ENCODE results near the gene CAPN15. TPM values are rescaled to one million over a fixed set of nuclear protein-coding genes. Genes with fewer than 3 reads are reported as not detected.

The CAPN15 gene
- total and polyA plus RNA-seq, 8 donors: 25.4 to 75.7 (median 40.3) TPM

DNA sequence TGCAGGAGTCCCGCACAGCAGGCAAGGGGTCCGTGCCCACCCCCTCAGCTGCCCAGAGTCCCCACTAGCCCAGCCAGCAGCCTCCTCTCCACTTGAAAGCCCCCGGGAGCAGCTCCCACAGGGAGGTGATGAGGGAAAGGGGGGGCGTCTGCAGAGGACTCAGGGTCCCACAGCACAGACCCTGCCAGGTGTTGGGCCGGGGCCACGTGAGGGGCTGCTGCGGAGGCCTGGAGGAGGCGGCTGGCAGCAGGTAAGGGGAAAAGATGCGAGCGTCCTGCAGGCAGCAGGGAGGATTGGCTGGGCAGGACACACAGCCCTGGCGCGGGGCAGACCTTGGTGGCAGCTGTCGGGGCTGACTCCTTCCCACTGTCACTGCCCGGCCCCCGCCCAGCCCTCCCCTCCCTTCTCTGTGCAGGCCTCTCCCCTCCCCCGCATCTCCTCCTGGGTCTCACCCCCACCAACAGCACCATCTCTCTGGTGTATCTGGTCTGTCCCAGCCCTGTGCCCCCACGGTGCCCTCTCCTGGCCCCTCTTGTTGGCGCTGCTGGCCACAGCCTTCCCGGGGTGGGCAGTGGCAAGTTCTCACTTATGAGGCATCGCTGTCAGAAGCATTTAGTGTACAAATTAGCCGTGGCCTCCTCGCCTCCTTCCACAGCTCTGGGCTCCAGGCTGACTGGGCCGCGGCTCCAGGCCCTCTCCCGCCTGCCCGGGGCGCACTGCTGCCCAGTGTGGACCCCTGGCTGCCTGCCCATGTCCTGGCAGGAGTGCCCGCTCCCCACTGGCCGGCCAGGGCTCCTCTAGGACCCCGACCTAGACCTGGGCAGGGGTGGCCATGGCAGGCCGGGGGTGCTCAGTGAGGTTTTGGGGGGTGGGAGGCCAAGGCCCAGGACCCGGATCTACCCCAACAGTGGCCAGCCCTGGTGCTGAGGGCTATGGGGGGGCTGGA, 28.3 kb downstream of the CAPN15 start:
- no peaks in the 10 kb centered on the region for H3K9me3 ChIP-seq
- no peak overlapping the region for H3K27ac ChIP-seq
- TF ChIP-seq, protein P1, sequence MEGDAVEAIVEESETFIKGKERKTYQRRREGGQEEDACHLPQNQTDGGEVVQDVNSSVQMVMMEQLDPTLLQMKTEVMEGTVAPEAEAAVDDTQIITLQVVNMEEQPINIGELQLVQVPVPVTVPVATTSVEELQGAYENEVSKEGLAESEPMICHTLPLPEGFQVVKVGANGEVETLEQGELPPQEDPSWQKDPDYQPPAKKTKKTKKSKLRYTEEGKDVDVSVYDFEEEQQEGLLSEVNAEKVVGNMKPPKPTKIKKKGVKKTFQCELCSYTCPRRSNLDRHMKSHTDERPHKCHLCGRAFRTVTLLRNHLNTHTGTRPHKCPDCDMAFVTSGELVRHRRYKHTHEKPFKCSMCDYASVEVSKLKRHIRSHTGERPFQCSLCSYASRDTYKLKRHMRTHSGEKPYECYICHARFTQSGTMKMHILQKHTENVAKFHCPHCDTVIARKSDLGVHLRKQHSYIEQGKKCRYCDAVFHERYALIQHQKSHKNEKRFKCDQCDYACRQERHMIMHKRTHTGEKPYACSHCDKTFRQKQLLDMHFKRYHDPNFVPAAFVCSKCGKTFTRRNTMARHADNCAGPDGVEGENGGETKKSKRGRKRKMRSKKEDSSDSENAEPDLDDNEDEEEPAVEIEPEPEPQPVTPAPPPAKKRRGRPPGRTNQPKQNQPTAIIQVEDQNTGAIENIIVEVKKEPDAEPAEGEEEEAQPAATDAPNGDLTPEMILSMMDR (IDR thresholded peaks at IDR 0.05): no peak
- H3K4me3 ChIP-seq: no peak overlapping the region
- H3K36me3 ChIP-seq: peaks cover 6 to 16% (median 11%) of the 10 kb centered on the region in 3 donors
- DNase-seq (no peak), ATAC-seq (peak in 2 of 4 donors; percentile 4 to 17), FAIRE-seq (no peak)
- no peaks in the 10 kb centered on the region for H3K4me1 ChIP-seq
- WGBS, 2 donors: 65 to 82% methylated on average over 28 to 31 of the region's 32 CpGs
- intact Hi-C loops (cut with DNase I): no loop called here
- H3K27me3 ChIP-seq: no peaks in the 10 kb centered on the region

DNA sequence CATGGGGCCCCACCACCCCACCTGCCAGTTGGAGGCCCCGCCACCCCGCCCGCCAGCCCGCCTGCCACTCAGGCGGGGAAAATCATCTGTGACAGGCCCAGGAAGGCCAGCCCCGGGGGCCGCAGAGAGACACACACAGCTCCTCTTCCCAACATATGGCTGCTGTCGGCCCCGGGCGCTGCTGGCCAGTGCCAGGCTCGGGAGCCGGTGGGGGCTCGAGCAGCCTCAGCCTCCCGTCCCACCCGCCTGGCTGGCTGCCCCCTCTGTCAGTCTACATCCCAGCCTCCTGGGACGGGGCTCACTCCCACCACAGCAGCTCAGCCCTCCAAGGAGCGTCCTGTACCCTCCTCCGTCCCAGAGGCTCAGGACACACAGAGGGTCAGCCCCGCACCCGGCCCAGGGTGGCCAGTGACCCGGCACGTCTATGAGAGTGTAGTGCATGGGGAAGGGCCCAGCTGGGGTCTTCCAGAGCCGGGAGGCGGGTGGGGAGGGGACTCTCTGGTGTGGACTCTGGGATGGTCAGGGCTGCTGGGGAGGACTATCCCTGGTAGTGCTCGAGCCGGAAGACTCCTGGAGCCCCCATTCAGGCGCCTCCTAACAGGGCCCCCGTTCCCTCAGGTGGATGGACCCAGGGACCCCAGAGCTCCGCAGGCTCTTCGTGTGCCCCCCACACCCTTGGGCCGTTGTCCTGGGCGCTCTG, 29.1 kb downstream of the CAPN15 start:
- Histone ChIP-seq H3K4me3 (no peak overlapping the region), H3K36me3 (peaks cover 6 to 11% (median 8%) of the 10 kb centered on the region in 3 donors), H3K4me1 (no peaks in the 10 kb centered on the region), H3K9me3 (no peaks in the 10 kb centered on the region), H3K27me3 (no peaks in the 10 kb centered on the region), H3K27ac (no peak overlapping the region)
- DNase-seq: no peak
- WGBS, 2 donors: 87 to 92% methylated on average over 25 to 32 of the region's 32 CpGs
- no peak for FAIRE-seq
- TF ChIP-seq, protein P1 (IDR thresholded peaks at IDR 0.05): no peak
- no peak for ATAC-seq
- intact Hi-C loops (cut with DNase I): no loop called here

DNA sequence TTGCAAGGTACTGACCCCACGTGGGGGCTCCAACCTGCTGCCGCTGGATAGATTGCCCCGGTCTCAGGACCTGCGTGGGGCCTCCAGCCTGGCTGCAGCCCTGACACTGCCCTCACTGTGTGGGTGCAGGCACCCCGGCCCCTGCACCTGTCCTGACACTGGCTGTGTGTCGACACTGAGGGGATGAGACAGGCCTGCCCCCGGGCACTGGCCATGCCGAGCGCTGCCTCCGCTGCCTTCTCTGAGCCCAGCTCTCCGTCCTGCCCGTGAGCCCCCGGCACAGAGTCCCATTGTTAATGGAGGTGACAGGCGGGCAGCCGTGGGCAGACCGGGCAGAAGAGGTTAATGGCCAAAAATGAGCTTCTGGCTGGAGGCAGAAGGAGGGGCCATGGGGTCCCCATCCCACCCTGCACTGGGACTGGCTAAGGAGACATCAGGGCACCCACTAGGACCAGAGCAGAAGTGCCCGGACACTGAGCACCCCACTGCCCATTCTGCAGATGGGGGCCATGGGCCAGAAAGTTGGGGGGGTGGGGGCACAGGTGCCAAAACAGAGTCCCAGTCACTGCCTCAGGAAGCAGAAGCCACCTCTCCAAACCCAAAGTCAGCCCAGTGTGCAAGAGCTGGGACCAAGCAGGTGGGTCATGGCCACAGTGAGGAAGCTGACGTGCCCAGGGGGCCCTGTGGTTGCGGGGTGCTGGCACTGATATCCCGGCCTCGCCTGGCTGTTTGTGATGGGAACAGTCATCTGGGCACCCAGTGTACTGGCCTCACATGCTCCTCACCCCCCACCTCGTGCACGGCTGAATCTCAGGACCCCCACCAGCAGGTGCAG, 30.2 kb downstream of the CAPN15 start:
- no peak for FAIRE-seq
- Histone ChIP-seq H3K36me3 (peaks cover 0 to under 1% (median 0%) of the 10 kb centered on the region in 3 donors), H3K27ac (no peak overlapping the region), H3K27me3 (no peaks in the 10 kb centered on the region), H3K4me3 (no peak overlapping the region), H3K9me3 (no peaks in the 10 kb centered on the region), H3K4me1 (no peaks in the 10 kb centered on the region)
- 86 to 92% methylated on average over 20 to 23 of the region's 23 CpGs for WGBS, 2 donors
- TF ChIP-seq, protein P1 (IDR thresholded peaks at IDR 0.05): no peak
- intact Hi-C loops (cut with DNase I): no loop called here
- no peak for ATAC-seq
- DNase-seq: no peak

DNA sequence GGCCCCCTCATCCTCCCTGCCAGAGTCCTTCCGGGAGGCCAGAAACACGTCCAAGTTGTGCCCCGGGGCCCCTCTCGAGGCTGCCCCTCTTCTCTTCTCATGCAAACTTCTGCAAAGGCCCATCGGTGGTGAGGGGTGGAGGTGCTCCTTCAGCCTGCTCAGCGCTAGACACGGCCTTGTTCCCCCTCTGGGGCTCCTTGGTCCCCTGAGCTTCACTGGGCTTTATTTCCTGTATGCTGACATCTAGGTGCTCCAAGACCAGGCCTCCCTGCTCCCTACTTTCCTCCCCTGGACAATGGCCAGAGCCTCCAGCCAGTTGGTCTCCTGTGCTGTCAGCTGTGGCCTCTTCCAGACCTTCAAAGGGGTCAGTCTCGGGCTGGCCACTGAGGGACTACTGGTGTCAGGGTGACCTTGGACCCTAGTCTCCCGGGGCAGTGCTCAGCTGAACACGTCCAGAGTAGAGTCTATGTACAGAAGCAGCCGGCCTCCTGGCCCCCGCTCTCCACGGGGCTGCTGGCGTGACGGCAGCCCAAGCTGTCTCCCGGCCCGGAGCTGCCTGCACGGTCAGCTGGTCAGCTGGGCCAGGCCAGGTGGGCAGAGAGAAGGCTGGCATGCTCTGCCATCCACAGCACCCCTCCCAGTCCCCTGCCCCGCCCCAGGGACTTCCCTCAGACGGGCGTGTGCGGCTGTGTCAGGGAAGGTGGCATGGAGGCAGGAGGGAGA, 30.9 kb downstream of the CAPN15 start:
- intact Hi-C loops (cut with DNase I): no loop called here
- ATAC-seq (no peak), FAIRE-seq (no peak), DNase-seq (no peak)
- H3K4me1 ChIP-seq: no peaks in the 10 kb centered on the region
- no peaks in the 10 kb centered on the region for H3K27me3 ChIP-seq
- no peak overlapping the region for H3K27ac ChIP-seq
- WGBS, 2 donors: 59 to 64% methylated on average over 21 to 22 of the region's 22 CpGs
- TF ChIP-seq, protein P1 (IDR thresholded peaks at IDR 0.05): no peak
- H3K9me3 ChIP-seq: no peaks in the 10 kb centered on the region
- H3K4me3 ChIP-seq: no peak overlapping the region
- H3K36me3 ChIP-seq: no peaks in the 10 kb centered on the region

Data from pancreas (tissue), 10 donors.